Uterus (tissue), 4 donors: ENCODE data around the gene ARHGEF7. TPM values are rescaled to one million over a fixed set of nuclear protein-coding genes. Genes with fewer than 3 reads are reported as not detected.

Experiments used
- DNase-seq, 2 donors: peaks; one replicate each; pipeline ENCODE4 v3.0.0-alpha.2; 2019 to 2020
- H3K27ac ChIP-seq, 2 donors: fragments of 200-600 bp; sonication (generic); 1 replicate in 1 of 2; 2 replicates in 1 of 2; pipeline ENCODE4 v1.5.1; 2016 to 2018
- H3K27me3 ChIP-seq, 2 donors: fragments of 200-600 bp; sonication (generic); one replicate each; pipeline ENCODE4 v1.5.1; 2018 to 2019; ENCODE audit warnings: control low read depth in 1 of 2
- H3K36me3 ChIP-seq, 2 donors: fragments of 200-600 bp; sonication (generic); one replicate each; pipeline ENCODE4 v1.5.1; 2019; ENCODE audit warnings: control low read depth in 1 of 2
- H3K4me1 ChIP-seq, 2 donors: fragments of 200-600 bp; sonication (generic); one replicate each; pipeline ENCODE4 v1.5.1; 2018 to 2019; ENCODE audit warnings: control low read depth in 1 of 2
- H3K4me3 ChIP-seq, 2 donors: fragments of 200-600 bp; sonication (generic); 1 replicate in 1 of 2; 2 replicates in 1 of 2; pipeline ENCODE4 v1.5.1; 2018 to 2019; ENCODE audit warnings: mild to moderate bottlenecking in 1 of 2
- H3K9me3 ChIP-seq, 2 donors: fragments of 200-600 bp; sonication (generic); one replicate each; pipeline ENCODE4 v1.5.1; 2019; ENCODE audit warnings: control low read depth in 1 of 2
- POLR2A ChIP-seq, 2 donors: fragments of 450-650 bp; IDR thresholded peaks; one replicate each; pipeline ENCODE4 v1.6.1; 2016; ENCODE audit warnings: antibody characterized with exemption in 2 of 2, mild to moderate bottlenecking in 1 of 2, moderate library complexity in 1 of 2
- intact Hi-C: fragments of 100-400 bp; cut with DNase I; formaldehyde crosslinking; loops from one replicate; pipeline ENCODE4 v1.15.1; 2023; ENCODE audit warnings: low total_unique reads
- total RNA-seq, 4 donors: library from RNA; depleted of rRNA in 3 of 4; stranded (reverse); fragments of >200 nt in 3 of 4; gene quantifications; one replicate each; pipeline versions ENCODE4 v1.1.0 to v1.2.4, GENCODE V29; 2014 to 2023
- TF ChIP-seq, protein P1 (sequence below), 4 experiments: fragments of 200-600 bp in 2 of 4; fragments of 450-650 bp in 2 of 4; sonication (generic) in 2 of 4; IDR thresholded peaks; one replicate each; pipeline ENCODE4 v1.5.1; 2016 to 2019; ENCODE audit warnings: antibody characterized with exemption in 4 of 4, mild to moderate bottlenecking in 2 of 4, moderate library complexity in 1 of 4
- donor health status: DM: yes; HTN: yes; CAD: no.

The ARHGEF7 gene
- total RNA-seq, 4 donors from 2014 or later, result 42.6 to 152 (median 127) TPM

DNA sequence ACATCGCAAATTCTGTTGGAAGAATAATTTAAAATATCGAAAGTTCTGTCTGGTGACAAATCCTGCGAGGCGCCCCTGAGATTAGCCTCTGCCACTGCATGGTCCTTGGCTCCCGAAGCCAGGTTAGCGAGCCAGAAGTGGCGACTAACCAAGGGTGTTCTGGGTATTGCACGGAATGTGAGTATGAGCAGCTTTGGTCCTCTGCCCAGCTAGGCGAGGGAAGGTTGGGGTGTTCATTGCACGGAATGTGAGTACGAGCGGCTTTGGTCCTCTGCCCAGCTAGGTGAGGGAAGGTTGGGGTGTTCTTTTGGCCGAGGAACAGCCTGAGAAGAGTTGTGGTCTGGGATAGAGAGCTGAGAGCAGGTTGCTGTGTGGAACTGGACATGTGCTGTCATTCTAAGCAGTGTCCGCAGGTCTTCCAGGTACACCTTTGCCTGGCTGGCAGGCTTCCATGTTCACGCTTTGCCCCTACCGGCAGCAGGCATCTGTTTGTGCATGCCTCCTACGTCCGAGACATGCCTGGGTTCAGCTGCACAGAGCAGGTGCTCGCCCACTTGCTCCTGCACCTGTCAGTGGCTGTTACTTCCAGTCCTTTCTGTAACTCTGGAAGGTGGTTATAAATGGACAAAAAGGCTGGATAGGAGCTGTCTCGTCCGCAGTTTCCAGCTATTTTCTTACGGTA, 187.1 kb downstream of the ARHGEF7 start:
- no peak for DNase-seq
- no peaks in the 10 kb centered on the region for H3K4me1 ChIP-seq
- H3K9me3 ChIP-seq, result no peaks in the 10 kb centered on the region
- no peak overlapping the region for H3K27ac ChIP-seq
- H3K27me3 ChIP-seq, result no peaks in the 10 kb centered on the region
- H3K36me3 ChIP-seq, result no peaks in the 10 kb centered on the region
- H3K4me3 ChIP-seq, result no peak overlapping the region
- intact Hi-C loops, result no loop called here
- TF ChIP-seq, protein P1, sequence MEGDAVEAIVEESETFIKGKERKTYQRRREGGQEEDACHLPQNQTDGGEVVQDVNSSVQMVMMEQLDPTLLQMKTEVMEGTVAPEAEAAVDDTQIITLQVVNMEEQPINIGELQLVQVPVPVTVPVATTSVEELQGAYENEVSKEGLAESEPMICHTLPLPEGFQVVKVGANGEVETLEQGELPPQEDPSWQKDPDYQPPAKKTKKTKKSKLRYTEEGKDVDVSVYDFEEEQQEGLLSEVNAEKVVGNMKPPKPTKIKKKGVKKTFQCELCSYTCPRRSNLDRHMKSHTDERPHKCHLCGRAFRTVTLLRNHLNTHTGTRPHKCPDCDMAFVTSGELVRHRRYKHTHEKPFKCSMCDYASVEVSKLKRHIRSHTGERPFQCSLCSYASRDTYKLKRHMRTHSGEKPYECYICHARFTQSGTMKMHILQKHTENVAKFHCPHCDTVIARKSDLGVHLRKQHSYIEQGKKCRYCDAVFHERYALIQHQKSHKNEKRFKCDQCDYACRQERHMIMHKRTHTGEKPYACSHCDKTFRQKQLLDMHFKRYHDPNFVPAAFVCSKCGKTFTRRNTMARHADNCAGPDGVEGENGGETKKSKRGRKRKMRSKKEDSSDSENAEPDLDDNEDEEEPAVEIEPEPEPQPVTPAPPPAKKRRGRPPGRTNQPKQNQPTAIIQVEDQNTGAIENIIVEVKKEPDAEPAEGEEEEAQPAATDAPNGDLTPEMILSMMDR (IDR thresholded peaks at IDR 0.05), result no peak
- no peak for TF ChIP-seq POLR2A (IDR thresholded peaks at IDR 0.05)

DNA sequence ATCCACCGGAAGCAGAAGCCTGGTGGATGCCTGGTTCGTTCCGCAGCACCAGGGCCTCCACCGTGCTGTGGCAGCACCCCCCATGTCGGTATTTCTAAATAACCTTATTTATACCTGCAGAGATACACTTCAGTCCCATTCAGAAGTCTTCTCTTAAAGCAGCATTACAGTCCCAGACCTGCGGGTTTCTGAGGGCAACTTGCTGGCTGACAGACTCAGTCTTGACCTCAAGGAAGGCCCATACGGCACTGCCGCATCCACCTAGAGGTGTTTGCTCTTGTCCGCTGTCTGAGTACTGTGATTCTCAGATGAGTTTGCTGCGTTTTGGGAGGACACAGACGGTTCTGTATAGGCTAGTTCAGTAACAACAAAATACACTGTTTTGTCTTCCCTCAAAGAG, 188.4 kb downstream of the ARHGEF7 start:
- Histone ChIP-seq H3K36me3 (no peaks in the 10 kb centered on the region), H3K4me3 (no peak overlapping the region), H3K9me3 (no peaks in the 10 kb centered on the region), H3K27ac (no peak overlapping the region), H3K4me1 (no peaks in the 10 kb centered on the region), H3K27me3 (no peaks in the 10 kb centered on the region)
- TF ChIP-seq, protein P1 (IDR thresholded peaks at IDR 0.05), result no peak
- TF ChIP-seq POLR2A (IDR thresholded peaks at IDR 0.05), result no peak
- intact Hi-C loops, result no loop called here
- no peak for DNase-seq

DNA sequence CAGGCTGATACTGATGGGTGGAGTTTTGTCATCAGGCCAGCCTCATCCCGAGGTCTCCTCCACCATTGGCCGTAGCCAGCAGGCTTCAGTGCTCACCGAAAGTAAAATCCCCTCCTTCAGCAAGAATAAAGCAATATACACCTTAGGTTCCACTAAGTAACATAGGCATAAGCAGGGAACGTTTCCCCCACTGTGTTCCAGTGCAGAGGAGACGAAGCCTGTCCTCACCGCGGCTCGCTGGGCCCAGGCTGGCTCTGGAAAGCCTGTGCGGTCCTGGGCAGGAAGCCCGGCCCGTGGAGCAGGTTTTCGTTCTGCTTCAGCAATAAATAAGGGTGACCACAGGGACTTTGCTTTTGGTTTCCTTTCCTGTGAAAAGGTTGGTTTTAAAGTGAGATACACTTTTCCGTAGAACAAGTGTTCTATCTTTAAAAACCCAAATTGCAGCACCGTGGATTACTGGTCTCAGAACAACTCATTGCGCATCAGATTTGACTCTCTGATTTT, 189.0 kb downstream of the ARHGEF7 start:
- TF ChIP-seq, protein P1 (IDR thresholded peaks at IDR 0.05), result no peak
- TF ChIP-seq POLR2A (IDR thresholded peaks at IDR 0.05), result no peak
- DNase-seq, result no peak

DNA sequence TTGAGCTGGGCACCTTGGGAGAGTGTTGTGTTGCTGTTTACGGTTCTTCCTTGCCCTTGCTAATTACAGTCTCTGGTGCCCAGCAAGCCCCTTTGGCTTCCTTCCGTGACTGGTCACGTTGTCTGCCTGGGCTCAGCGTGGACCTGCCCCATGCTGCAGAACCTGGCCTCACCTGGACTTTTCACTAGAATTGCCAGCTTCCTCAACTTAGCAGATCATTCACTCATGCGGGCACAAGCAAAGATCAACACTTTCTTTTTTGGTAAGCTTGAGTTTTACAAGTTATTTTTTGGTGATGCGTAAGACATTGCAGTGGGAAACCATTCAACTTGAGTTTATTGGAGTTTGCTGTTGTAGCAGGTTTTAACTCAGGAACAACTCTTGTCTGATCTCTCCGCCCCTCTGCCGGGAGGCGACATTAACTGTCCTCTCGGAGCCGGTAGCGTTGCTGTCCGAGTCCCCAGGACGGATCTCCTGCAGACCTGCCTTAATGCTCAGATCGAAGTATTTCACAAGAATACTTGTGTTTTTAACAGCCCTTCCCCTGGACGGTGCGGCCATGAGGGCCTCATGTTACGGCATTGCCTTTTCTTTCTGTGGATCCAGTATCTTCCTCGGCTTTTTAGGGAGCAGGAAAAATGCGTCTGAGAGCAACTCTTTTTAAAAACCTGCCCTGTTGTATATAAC, 189.6 kb downstream of the ARHGEF7 start:
- H3K36me3 ChIP-seq, result no peaks in the 10 kb centered on the region
- H3K9me3 ChIP-seq, result no peaks in the 10 kb centered on the region
- no peaks in the 10 kb centered on the region for H3K4me1 ChIP-seq
- H3K27ac ChIP-seq, result no peak overlapping the region
- intact Hi-C loops, result no loop called here
- H3K27me3 ChIP-seq, result no peaks in the 10 kb centered on the region
- TF ChIP-seq, protein P1 (IDR thresholded peaks at IDR 0.05), result no peak
- TF ChIP-seq POLR2A (IDR thresholded peaks at IDR 0.05), result no peak
- DNase-seq, result no peak
- H3K4me3 ChIP-seq, result no peak overlapping the region

More for the DNA sequence above, 189.0 kb downstream of the ARHGEF7 start:
- Histone ChIP-seq H3K4me3 (no peak overlapping the region), H3K27me3 (no peaks in the 10 kb centered on the region), H3K4me1 (no peaks in the 10 kb centered on the region), H3K9me3 (no peaks in the 10 kb centered on the region), H3K27ac (no peak overlapping the region), H3K36me3 (no peaks in the 10 kb centered on the region)
- intact Hi-C loops, result no loop called here

DNA sequence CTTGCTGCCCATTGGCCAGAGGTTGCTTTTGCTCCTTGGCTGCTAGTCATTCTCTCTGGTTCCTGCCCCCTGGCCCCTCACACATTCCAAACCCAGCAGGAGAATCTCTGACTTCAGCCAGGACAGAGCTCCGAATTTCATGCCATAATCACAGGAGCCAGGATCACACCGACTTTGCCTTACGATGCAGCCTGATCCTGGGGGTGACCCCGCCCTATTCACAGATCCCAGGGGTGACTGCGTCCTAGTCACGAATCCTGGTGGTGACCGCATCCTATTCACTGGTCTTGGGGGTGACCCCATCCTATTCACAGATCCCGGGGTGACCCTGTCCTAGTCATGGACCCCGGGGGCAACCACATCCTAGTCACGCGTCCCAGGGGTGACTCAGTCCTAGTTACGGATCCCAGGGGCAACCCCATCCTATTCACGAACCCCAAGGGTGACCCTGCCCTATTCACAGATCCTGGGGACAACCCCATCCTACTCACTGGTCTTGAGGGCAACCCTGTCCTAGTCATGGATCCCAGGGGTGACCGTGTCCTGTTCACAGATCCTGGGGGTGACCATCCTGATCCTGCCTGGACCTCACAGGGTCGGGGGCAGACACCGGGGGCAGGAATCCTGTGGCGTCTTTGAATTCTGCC, 198.0 kb downstream of the ARHGEF7 start:
- Histone ChIP-seq H3K27me3 (no peaks in the 10 kb centered on the region), H3K9me3 (no peaks in the 10 kb centered on the region), H3K27ac (no peak overlapping the region), H3K4me1 (no peaks in the 10 kb centered on the region), H3K36me3 (no peaks in the 10 kb centered on the region), H3K4me3 (no peak overlapping the region)
- intact Hi-C loops, result no loop called here
- TF ChIP-seq, protein P1 (IDR thresholded peaks at IDR 0.05), result no peak
- no peak for TF ChIP-seq POLR2A (IDR thresholded peaks at IDR 0.05)
- DNase-seq, result no peak
